ENCODE data around the gene SMIM32. TPM values are rescaled to one million over a fixed set of nuclear protein-coding genes. Genes with fewer than 3 reads are reported as not detected.

The SMIM32 gene
- total and polyA plus RNA-seq, 4 donors = 0.48 TPM; not detected in 3

- DNase-seq (no peak), ATAC-seq (ENCODE audit: insufficient read depth, low FRiP score) (no peak)
- H3K9me3 ChIP-seq (ENCODE audit: control insufficient read depth in 4 of 4, insufficient read depth in 3 of 4, low read length in 3 of 4) = peaks cover 0 to 17% (median 2%) of the 10 kb centered on the region in 4 donors
- no peak overlapping the region for H3K9ac ChIP-seq (ENCODE audit: insufficient read depth in 1 of 2, low read length in 2 of 2)
- 70 to 88% methylated on average over 4 of the region's 4 CpGs for WGBS, 2 donors
- no peaks in the 10 kb centered on the region for H3K27me3 ChIP-seq (ENCODE audit: control insufficient read depth in 3 of 3, insufficient read depth in 3 of 3, low read length in 2 of 3)
- H3K4me3 ChIP-seq = no peak overlapping the region
- no peak for TF ChIP-seq CTCF (IDR thresholded peaks at IDR 0.05; ENCODE audit: control extremely low read depth, extremely low read depth)
- no peaks in the 10 kb centered on the region for H3K36me3 ChIP-seq (ENCODE audit: control insufficient read depth in 4 of 4, insufficient read depth in 4 of 4, low read length in 4 of 4)
- no peaks in the 10 kb centered on the region for H3K4me1 ChIP-seq (ENCODE audit: control insufficient read depth in 5 of 5, insufficient read depth in 5 of 5, low read length in 5 of 5)
- H3K27ac ChIP-seq (ENCODE audit: low read depth in 1 of 2, low read length in 1 of 2) = no peak overlapping the region
These were observed 29.7 kb upstream of the SMIM32 start for GRCh38 chr5:136222580-136223235.

GRCh38 chr5:136221340-136221739, 28.4 kb upstream of the SMIM32 start:
- Histone ChIP-seq H3K36me3 (ENCODE audit: control insufficient read depth in 4 of 4, insufficient read depth in 4 of 4, low read length in 4 of 4) (no peaks in the 10 kb centered on the region), H3K9me3 (ENCODE audit: control insufficient read depth in 4 of 4, insufficient read depth in 3 of 4, low read length in 3 of 4) (peaks cover 0 to 17% (median 2%) of the 10 kb centered on the region in 4 donors), H3K27me3 (ENCODE audit: control insufficient read depth in 3 of 3, insufficient read depth in 3 of 3, low read length in 2 of 3) (no peaks in the 10 kb centered on the region), H3K4me1 (ENCODE audit: control insufficient read depth in 5 of 5, insufficient read depth in 5 of 5, low read length in 5 of 5) (no peaks in the 10 kb centered on the region), H3K27ac (ENCODE audit: low read depth in 1 of 2, low read length in 1 of 2) (no peak overlapping the region), H3K9ac (ENCODE audit: insufficient read depth in 1 of 2, low read length in 2 of 2) (no peak overlapping the region), H3K4me3 (no peak overlapping the region)
- ATAC-seq (ENCODE audit: insufficient read depth, low FRiP score) = no peak
- DNase-seq = no peak
- no peak for TF ChIP-seq CTCF (IDR thresholded peaks at IDR 0.05; ENCODE audit: control extremely low read depth, extremely low read depth)
- WGBS, 2 donors = 88 to 92% methylated on average over 4 of the region's 4 CpGs

- WGBS, 2 donors = 87 to 92% methylated on average over 8 of the region's 8 CpGs
- H3K9ac ChIP-seq (ENCODE audit: insufficient read depth in 1 of 2, low read length in 2 of 2) = no peak overlapping the region
- no peak overlapping the region for H3K27ac ChIP-seq (ENCODE audit: low read depth in 1 of 2, low read length in 1 of 2)
- H3K4me1 ChIP-seq (ENCODE audit: control insufficient read depth in 5 of 5, insufficient read depth in 5 of 5, low read length in 5 of 5) = no peaks in the 10 kb centered on the region
- H3K9me3 ChIP-seq (ENCODE audit: control insufficient read depth in 4 of 4, insufficient read depth in 3 of 4, low read length in 3 of 4) = peaks cover 0 to 13% (median 2%) of the 10 kb centered on the region in 4 donors
- H3K27me3 ChIP-seq (ENCODE audit: control insufficient read depth in 3 of 3, insufficient read depth in 3 of 3, low read length in 2 of 3) = peaks cover 0 to 8% (median 3%) of the 10 kb centered on the region in 3 donors
- ATAC-seq (ENCODE audit: insufficient read depth, low FRiP score) = no peak
- DNase-seq = no peak
- H3K4me3 ChIP-seq = no peak overlapping the region
- no peaks in the 10 kb centered on the region for H3K36me3 ChIP-seq (ENCODE audit: control insufficient read depth in 4 of 4, insufficient read depth in 4 of 4, low read length in 4 of 4)
- no peak for TF ChIP-seq CTCF (IDR thresholded peaks at IDR 0.05; ENCODE audit: control extremely low read depth, extremely low read depth)
These were observed 23.3 kb upstream of the SMIM32 start for GRCh38 chr5:136216230-136216629.

- ATAC-seq (ENCODE audit: insufficient read depth, low FRiP score) = no peak
- Histone ChIP-seq H3K36me3 (ENCODE audit: control insufficient read depth in 4 of 4, insufficient read depth in 4 of 4, low read length in 4 of 4) (no peaks in the 10 kb centered on the region), H3K9me3 (ENCODE audit: control insufficient read depth in 4 of 4, insufficient read depth in 3 of 4, low read length in 3 of 4) (peaks cover 0 to 12% (median 2%) of the 10 kb centered on the region in 4 donors), H3K27ac (ENCODE audit: low read depth in 1 of 2, low read length in 1 of 2) (no peak overlapping the region), H3K27me3 (ENCODE audit: control insufficient read depth in 3 of 3, insufficient read depth in 3 of 3, low read length in 2 of 3) (peaks cover 0 to 10% (median 3%) of the 10 kb centered on the region in 3 donors), H3K4me1 (ENCODE audit: control insufficient read depth in 5 of 5, insufficient read depth in 5 of 5, low read length in 5 of 5) (no peaks in the 10 kb centered on the region), H3K9ac (ENCODE audit: insufficient read depth in 1 of 2, low read length in 2 of 2) (no peak overlapping the region), H3K4me3 (no peak overlapping the region)
- TF ChIP-seq CTCF (IDR thresholded peaks at IDR 0.05; ENCODE audit: control extremely low read depth, extremely low read depth) = no peak
- DNase-seq = no peak
- WGBS, 2 donors = 79 to 89% methylated on average over 4 of the region's 4 CpGs
These were observed 22.9 kb upstream of the SMIM32 start for GRCh38 chr5:136215812-136216211.

Measured in lung (tissue), 12 donors.